Activated T-cell treated with anti-CD3 and anti-CD28 coated beads, Interleukin-2, amount 50 U/mL, for 4 hours (primary cell): ENCODE measurements around the gene PRPF19. TPM values are rescaled to one million over a fixed set of nuclear protein-coding genes. Genes with fewer than 3 reads are reported as not detected.

Experiments
- ATAC-seq, 2 donors: fragments of 200-7000 bp; cut with Tn5 transposase; one replicate each; pipeline ENCODE4 v1.10.0; 2021
- DNase-seq: peaks from one replicate; pipeline ENCODE4 v3.0.0-alpha.2; 2020
- H3K27me3 Mint-ChIP-seq: one replicate; pipeline ENCODE4 v1.8.0; 2021; ENCODE audit warnings: low read depth, mixed read lengths
- H3K36me3 Mint-ChIP-seq: one replicate; pipeline ENCODE4 v1.8.0; 2022; ENCODE audit warnings: mixed read lengths; ENCODE audit not compliant: insufficient read depth
- H3K4me1 Mint-ChIP-seq: one replicate; pipeline ENCODE4 v1.8.0; 2021; ENCODE audit warnings: low read depth, mixed read lengths
- H3K4me3 Mint-ChIP-seq: one replicate; pipeline ENCODE4 v1.8.0; 2021; ENCODE audit warnings: mild to moderate bottlenecking, moderate library complexity, mixed read lengths
- H3K9me3 Mint-ChIP-seq: one replicate; pipeline ENCODE4 v1.8.0; 2021; ENCODE audit warnings: mixed read lengths
- total RNA-seq, 3 donors: library from RNA; stranded (reverse); gene quantifications; one replicate each; pipeline ENCODE4 v1.2.1, GENCODE V29; 2021

Gene PRPF19
- total RNA-seq, 3 donors from 2014 or later = 297 to 335 (median 311) TPM

- Mint-ChIP-seq H3K27me3 (peaks cover 5% of the 10 kb centered on the region), H3K9me3 (no peaks in the 10 kb centered on the region), H3K4me3 (no peak overlapping the region), H3K4me1 (peaks cover 7% of the 10 kb centered on the region), H3K36me3 (peaks cover 8% of the 10 kb centered on the region)
- ATAC-seq = no peak
- no peak for DNase-seq
Observed at GRCh38 chr11:60944490-60945294, 38.3 kb upstream of the PRPF19 start.

DNA sequence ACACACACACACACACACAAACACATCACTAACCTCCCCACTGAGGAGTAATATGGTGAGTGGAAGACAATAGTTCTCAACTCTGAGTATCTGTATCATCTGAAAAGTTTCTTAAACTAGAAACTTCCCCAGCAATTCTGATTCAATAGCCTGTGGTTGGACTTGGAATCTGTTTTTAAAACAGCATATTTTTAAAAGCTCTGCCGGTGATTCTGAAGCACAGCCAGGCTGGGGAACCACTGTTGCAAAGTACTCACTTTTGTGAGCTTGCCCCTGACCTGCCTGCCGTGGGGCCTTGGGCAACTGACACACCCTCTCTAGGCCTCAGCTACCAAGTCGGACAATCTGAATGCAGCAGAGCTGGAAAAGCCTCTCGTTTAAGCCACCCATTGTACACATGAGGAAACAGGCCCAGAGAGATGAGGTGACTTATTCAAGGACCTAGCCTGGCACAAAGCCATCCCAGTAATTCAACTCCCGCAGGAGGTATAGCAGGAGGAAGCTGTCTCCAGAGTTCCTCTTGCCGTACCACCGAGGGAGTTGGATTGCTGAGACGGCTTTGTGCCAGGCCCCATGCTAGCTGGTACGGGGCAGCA is 36.7 kb upstream of the PRPF19 start:
- Mint-ChIP-seq H3K4me3 (no peak overlapping the region), H3K9me3 (no peaks in the 10 kb centered on the region), H3K36me3 (peaks cover 8% of the 10 kb centered on the region), H3K27me3 (no peaks in the 10 kb centered on the region), H3K4me1 (peaks cover 3% of the 10 kb centered on the region)
- DNase-seq = no peak
- no peak for ATAC-seq

GRCh38 chr11:60942219-60942618 is 35.8 kb upstream of the PRPF19 start:
- Mint-ChIP-seq H3K4me3 (no peak overlapping the region), H3K9me3 (no peaks in the 10 kb centered on the region), H3K4me1 (peaks cover 3% of the 10 kb centered on the region), H3K27me3 (no peaks in the 10 kb centered on the region), H3K36me3 (peaks cover 8% of the 10 kb centered on the region)
- ATAC-seq (no peak), DNase-seq (no peak)

DNA sequence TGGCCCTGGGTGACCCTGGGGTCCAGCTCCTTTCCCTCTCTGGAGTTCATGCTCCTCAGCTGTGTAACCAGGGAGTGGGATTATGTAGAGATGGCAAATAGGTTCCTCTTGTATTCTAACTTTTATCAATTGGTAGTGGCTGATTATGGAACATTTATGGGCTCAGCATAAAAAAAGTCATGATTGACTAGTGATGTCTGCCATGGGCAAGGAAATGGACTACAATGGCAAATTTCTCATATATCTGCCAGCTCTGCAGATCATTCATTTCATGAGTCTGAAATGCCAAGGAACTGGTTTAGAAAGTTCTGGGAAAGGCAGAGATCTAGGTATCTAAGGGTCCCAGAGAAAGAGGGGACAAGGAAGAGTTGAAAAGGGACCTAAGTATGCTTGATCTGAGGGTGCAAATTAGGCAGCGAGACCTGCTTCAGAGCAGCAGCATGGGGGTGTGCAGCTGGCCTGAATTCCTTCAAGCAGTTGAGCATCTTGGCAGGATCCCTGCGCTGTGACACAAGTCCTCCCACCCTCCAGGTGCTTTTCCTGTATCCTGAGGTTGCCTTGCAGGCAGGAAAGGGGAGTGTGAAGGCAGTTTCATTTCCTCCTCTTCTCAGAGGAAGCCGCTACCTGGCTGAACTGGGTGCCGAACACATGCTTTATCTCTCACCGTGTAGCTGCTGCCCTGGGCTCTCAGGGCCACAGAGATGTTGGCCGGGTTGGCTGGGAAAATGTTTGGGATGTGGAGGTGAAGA is 35.2 kb upstream of the PRPF19 start:
- Mint-ChIP-seq H3K27me3 (no peaks in the 10 kb centered on the region), H3K4me3 (no peak overlapping the region), H3K4me1 (peaks cover 3% of the 10 kb centered on the region), H3K9me3 (no peaks in the 10 kb centered on the region), H3K36me3 (peaks cover 8% of the 10 kb centered on the region)
- no peak for DNase-seq
- no peak for ATAC-seq

DNA sequence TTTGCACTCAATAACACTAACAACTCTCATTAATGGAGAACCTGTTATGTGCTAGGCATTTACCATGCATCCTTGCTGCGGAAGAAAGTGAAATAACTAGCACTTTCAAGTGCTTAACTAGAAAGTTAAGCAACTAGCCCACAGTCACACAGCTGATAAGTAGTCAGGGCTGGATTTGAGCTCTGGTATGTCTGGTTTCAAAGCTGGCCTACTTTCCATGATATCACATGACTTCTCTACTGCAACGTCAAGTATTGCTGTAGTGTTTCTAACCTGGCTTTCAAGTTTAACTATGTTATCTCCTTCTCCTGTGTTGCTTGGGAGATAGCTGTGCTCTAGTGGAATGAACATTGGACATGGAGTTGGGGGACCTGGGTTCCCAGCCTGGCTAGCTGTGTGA is 33.5 kb upstream of the PRPF19 start:
- no peaks in the 10 kb centered on the region for H3K27me3 Mint-ChIP-seq
- no peak for ATAC-seq
- H3K9me3 Mint-ChIP-seq = no peaks in the 10 kb centered on the region

GRCh38 chr11:60939301-60939700 is 32.9 kb upstream of the PRPF19 start:
- Mint-ChIP-seq H3K36me3 (peaks cover 5% of the 10 kb centered on the region), H3K4me3 (no peak overlapping the region), H3K9me3 (no peaks in the 10 kb centered on the region), H3K27me3 (no peaks in the 10 kb centered on the region), H3K4me1 (peaks cover 3% of the 10 kb centered on the region)
- ATAC-seq = no peak
- no peak for DNase-seq

More for the DNA sequence above, 33.5 kb upstream of the PRPF19 start:
- no peak overlapping the region for H3K4me3 Mint-ChIP-seq
- DNase-seq = no peak
- peaks cover 5% of the 10 kb centered on the region for H3K36me3 Mint-ChIP-seq
- peaks cover 3% of the 10 kb centered on the region for H3K4me1 Mint-ChIP-seq

GRCh38 chr11:60938500-60938899 is 32.1 kb upstream of the PRPF19 start:
- peaks cover 2% of the 10 kb centered on the region for H3K36me3 Mint-ChIP-seq
- H3K27me3 Mint-ChIP-seq = no peaks in the 10 kb centered on the region
- no peak for ATAC-seq
- no peak for DNase-seq
- H3K4me1 Mint-ChIP-seq = no peaks in the 10 kb centered on the region
- H3K4me3 Mint-ChIP-seq = no peak overlapping the region
- no peaks in the 10 kb centered on the region for H3K9me3 Mint-ChIP-seq

DNA sequence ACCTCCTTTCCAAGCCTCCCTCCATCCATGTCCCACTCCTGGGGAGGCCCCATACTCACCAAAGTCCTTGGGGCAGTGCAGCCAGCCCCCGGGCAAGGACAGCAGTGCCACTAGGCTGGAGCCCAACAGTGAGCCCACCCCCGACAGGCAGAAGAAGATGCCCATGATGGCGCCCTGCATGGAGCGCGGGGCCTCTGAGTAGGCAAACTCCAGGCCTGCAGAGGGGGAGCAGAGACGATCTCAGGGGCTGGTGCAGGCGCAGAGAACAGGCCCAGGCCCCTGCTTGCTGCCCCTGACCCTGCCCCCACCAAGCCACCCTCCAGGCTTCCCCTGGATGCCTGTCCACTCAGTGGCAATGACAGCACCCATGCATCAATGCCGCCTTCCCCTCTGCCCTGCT is 31.4 kb upstream of the PRPF19 start:
- H3K27me3 Mint-ChIP-seq = no peaks in the 10 kb centered on the region
- no peak for ATAC-seq
- H3K4me1 Mint-ChIP-seq = no peaks in the 10 kb centered on the region
- no peak for DNase-seq
- H3K9me3 Mint-ChIP-seq = no peaks in the 10 kb centered on the region
- H3K36me3 Mint-ChIP-seq = peaks cover 2% of the 10 kb centered on the region
- no peak overlapping the region for H3K4me3 Mint-ChIP-seq

DNA sequence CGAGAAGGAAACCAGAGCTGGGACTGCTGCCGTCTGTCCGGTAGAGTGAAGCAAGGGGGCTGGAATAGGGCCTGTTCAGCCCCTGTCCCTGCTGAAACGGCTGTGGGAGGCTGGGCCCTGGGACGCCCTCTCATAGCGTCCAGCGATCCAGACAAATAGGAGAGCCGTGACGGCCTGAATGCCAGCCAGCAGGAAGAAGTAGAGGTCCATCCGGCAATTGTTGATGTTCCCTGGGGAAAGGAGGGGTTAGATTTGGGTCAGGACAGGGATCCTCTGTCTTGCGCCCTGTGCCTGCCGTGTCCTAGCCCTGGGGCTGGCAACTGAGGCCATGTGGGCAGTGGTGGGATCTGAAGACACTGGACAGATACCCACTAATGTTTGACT is 30.8 kb upstream of the PRPF19 start:
- Mint-ChIP-seq H3K36me3 (peaks cover 2% of the 10 kb centered on the region), H3K4me3 (no peak overlapping the region), H3K9me3 (no peaks in the 10 kb centered on the region), H3K27me3 (no peaks in the 10 kb centered on the region), H3K4me1 (no peaks in the 10 kb centered on the region)
- DNase-seq (no peak), ATAC-seq (no peak)

- no peaks in the 10 kb centered on the region for H3K4me1 Mint-ChIP-seq
- H3K4me3 Mint-ChIP-seq = no peak overlapping the region
- H3K36me3 Mint-ChIP-seq = peaks cover 2% of the 10 kb centered on the region
- ATAC-seq (no peak), DNase-seq (no peak)
- no peaks in the 10 kb centered on the region for H3K9me3 Mint-ChIP-seq
- no peaks in the 10 kb centered on the region for H3K27me3 Mint-ChIP-seq
Observed at GRCh38 chr11:60936467-60937143, 30.2 kb upstream of the PRPF19 start.

DNA sequence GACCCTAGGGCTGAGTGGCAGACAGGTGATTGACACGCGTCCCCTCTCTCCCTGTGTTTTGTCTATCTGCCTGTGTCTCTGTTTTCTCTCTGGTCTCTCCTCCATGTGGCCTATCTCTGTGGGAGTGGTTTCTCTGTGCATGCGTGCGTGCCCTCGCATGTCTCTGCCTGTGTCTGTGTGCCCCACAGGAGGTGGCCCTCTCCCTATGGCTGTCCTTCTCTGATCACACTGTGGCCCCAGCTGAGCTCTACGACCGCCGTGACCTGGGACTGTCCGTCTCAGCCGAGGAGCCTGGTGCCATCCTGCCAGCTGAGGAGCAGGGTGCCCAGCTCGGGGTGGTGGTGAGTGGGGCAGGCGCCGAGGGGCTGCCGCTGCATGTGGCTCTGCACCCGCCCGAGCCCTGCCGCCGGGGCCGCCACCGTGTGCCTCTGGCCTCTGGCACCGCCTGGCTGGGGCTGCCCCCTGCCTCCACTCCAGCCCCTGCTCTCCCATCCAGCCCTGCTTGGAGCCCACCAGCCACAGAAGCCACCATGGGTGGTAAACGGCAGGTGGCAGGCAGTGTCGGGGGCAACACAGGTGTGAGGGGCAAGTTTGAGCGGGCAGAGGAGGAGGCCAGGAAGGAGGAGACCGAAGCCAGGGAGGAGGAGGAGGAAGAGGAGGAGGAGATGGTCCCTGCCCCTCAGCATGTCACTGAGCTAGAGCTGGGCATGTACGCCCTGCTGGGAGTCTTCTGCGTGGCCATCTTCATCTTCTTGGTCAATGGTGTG is 29.5 kb upstream of the PRPF19 start:
- H3K4me1 Mint-ChIP-seq = no peaks in the 10 kb centered on the region
- ATAC-seq (no peak), DNase-seq (no peak)
- no peak overlapping the region for H3K4me3 Mint-ChIP-seq
- no peaks in the 10 kb centered on the region for H3K27me3 Mint-ChIP-seq
- no peaks in the 10 kb centered on the region for H3K36me3 Mint-ChIP-seq
- H3K9me3 Mint-ChIP-seq = no peaks in the 10 kb centered on the region

DNA sequence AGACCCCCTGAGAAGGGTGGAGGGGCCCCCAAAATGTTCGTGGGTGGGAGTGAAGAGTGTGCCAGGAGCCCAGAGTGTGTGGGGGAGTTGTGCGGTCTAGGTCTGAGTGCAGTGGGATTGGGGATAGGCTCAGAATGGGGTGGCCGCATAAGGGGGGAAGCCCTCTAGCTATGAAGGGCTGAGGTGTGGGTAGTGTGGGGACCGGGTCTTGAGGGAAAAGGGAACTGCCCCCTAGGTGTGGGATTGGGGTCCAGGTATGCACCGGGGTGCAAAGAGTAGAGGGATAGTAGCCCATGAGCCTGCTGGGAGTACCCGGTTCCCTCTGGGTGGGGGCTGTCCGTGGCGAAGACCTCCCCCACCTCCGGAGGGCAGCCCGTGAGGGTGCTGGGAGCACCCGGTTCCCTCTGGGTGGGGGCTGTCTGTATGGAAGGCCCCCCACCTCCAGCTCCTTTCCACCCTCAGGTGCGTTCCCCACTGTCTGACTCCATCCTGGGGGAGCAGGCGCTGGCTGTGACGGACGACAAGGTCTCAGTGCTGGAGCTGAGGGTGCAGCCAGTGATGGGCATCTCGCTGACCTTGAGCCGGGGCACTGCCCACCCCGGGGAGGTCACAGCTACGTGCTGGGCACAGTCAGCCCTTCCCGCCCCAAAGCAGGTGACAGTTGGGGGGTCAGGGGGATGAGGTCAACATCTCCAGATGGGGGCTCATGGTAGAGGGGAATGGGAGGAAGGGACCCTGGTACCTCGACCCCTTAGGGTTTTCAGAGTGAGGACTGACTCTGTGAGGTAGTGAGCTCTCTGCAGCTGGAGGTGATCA is 28.6 kb upstream of the PRPF19 start:
- no peak for DNase-seq
- no peak overlapping the region for H3K4me3 Mint-ChIP-seq
- H3K4me1 Mint-ChIP-seq = no peaks in the 10 kb centered on the region
- no peaks in the 10 kb centered on the region for H3K9me3 Mint-ChIP-seq
- no peaks in the 10 kb centered on the region for H3K27me3 Mint-ChIP-seq
- no peaks in the 10 kb centered on the region for H3K36me3 Mint-ChIP-seq
- no peak for ATAC-seq

- no peak overlapping the region for H3K4me3 Mint-ChIP-seq
- H3K4me1 Mint-ChIP-seq = no peaks in the 10 kb centered on the region
- no peaks in the 10 kb centered on the region for H3K9me3 Mint-ChIP-seq
- DNase-seq = no peak
- H3K36me3 Mint-ChIP-seq = no peaks in the 10 kb centered on the region
- no peak for ATAC-seq
- peaks cover 3% of the 10 kb centered on the region for H3K27me3 Mint-ChIP-seq
Observed at GRCh38 chr11:60934124-60934789, 27.9 kb upstream of the PRPF19 start.
